Coronary artery (tissue), 2 donors: Measurements from ENCODE around the gene DLD.
"Not testable (repeated sequence)": the region's sequence is repeated elsewhere in the genome, so short reads cannot be mapped to it uniquely, and the experiment has no call there.

Experiments
- DNase-seq: peaks from one replicate; pipeline ENCODE4 v3.0.0-alpha.2; 2017; ENCODE audit warnings: low spot score
- H3K27ac ChIP-seq, 2 donors: fragments of 200-600 bp; sonication (generic); one replicate each; pipeline ENCODE4 v1.5.1; 2016 to 2019
- H3K4me3 ChIP-seq: fragments of 200-600 bp; sonication (generic); 2 replicates; pipeline ENCODE4 v1.5.1; 2016; ENCODE audit warnings: mild to moderate bottlenecking, moderate library complexity
- CTCF ChIP-seq: fragments of 200-600 bp; sonication (generic); IDR thresholded peaks from one replicate; pipeline ENCODE4 v1.5.1; 2019; ENCODE audit warnings: antibody characterized with exemption

Gene DLD

GRCh38 chr7:107953924-107954303 is 62.9 kb downstream of the DLD start:
- Histone ChIP-seq H3K27ac (no peak overlapping the region), H3K4me3 (no peak overlapping the region)
- DNase-seq, result no peak
- no peak for TF ChIP-seq CTCF

DNA sequence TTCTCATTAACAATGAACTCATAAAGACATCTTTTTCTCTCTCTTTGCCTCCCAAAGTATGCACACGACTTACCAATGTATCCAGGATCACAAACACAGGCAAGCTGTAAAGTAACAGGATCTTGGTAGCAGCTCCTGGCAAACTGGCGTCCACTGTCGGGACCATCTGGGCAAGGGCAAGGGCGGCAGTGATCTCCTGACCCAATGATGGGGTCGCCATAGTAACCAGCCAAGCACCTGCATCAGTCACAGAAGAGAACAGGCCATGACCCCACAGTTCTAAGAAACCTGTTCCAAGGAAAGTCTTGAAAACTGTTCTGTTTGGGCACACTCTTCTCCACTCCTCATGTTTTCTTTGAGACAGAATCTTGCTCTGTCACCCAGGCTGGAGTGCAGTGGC is 64.4 kb downstream of the DLD start:
- no peak for DNase-seq
- Histone ChIP-seq H3K27ac (no peak overlapping the region), H3K4me3 (no peak overlapping the region)
- TF ChIP-seq CTCF, result no peak

DNA sequence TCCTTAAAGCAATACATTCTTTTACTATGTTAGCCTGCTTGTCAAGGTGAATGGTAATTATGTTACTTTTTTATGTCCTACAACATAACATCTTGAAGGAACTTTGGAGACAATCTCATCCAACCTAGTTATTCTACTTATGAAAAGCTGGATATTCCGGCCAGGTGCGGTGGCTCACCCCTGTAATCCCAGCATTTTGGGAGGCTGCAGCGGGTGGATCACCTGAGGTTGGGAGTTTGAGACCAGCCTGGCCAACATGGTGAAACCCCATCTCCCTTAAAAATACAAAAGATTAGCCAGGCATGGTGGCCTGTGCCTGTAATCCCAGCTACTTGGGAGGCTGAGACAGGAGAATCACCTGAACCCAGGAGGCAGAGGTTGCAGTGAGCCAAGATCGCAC is 66.0 kb downstream of the DLD start:
- H3K4me3 ChIP-seq, DNase-seq: not testable (repeated sequence)
- peak overlapping the region in 1 of 2 donors; percentile 62 for H3K27ac ChIP-seq

- Histone ChIP-seq H3K27ac (peak overlapping the region in 1 of 2 donors; percentile 79), H3K4me3 (no peak overlapping the region)
- no peak for DNase-seq
- no peak for TF ChIP-seq CTCF
Observed at GRCh38 chr7:107957436-107957835, 66.5 kb downstream of the DLD start.

GRCh38 chr7:107958764-107959526 is 68.0 kb downstream of the DLD start:
- peak overlapping the region in 1 of 2 donors; percentile 79 for H3K27ac ChIP-seq
- no peak for DNase-seq
- no peak overlapping the region for H3K4me3 ChIP-seq
- no peak for TF ChIP-seq CTCF

DNA sequence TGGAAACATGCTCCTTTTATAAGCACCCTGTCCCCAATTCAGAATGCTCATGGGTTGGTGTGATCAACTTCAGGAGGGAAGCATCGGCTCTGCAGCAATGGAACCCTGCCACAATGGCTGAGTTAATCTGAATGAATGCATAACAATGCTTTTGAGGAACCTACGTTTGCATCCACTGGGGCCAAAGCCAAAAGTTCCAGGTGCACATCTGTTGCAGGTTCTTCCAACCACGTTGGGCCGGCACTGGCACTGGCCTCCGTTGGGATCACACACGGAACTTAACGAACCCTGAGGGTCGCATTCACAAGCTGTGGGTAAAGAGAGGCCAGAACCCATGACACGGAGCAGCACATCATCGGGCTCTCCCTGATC is 68.5 kb downstream of the DLD start:
- no peak overlapping the region for H3K4me3 ChIP-seq
- TF ChIP-seq CTCF, result no peak
- peak overlapping the region in 1 of 2 donors; percentile 79 for H3K27ac ChIP-seq
- DNase-seq, result no peak

- no peak for TF ChIP-seq CTCF
- H3K4me3 ChIP-seq, result no peak overlapping the region
- H3K27ac ChIP-seq, result peak overlapping the region in 1 of 2 donors; percentile 22
- DNase-seq, result no peak
Observed at GRCh38 chr7:107960272-107960671, 69.3 kb downstream of the DLD start.
